Kidney capillary endothelial cell (primary cell): ENCODE data around the gene LPGAT1.
"Not testable (repeated sequence)": the region's sequence is repeated elsewhere in the genome, so short reads cannot be mapped to it uniquely, and the experiment has no call there.

Experiments
- DNase-seq: peaks from one replicate; pipeline ENCODE4 v3.0.0-alpha.2; 2018; ENCODE audit warnings: low spot score

The LPGAT1 gene

DNA sequence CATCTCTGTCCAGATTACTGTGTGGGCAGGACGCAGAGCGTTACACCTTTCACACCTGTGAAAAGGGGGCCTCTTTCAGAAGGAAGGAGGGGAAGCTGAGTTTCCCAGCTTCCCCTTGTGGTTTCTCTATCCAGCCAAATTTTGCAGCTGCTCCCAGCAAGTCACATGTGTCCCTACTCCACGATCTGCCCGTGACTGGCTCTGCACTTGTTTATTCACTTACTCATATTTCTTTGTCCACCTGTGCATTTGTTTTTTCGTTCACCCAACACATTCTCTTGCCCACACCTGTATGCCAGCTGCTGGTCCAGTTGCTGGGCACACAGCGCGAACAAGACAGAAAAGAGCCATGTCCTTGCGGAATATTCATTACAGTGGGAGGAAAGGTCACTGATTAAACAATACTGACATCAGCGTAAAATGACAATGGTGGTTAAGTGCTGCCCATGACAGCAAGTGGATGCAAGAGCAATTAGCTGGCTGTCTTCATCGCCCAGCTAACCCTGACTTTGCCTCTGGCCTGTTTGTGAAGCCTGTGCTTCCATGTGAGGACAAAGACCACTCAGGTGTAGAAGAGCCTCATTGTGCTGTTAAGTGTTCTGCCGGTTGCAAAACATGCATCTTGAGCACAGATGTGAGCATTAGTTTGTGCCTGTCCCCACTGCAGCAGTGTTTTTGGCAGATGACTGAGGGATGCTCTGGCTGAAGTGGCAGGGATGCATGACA lies 126.6 kb downstream of the LPGAT1 start:
- DNase-seq: no peak

DNA sequence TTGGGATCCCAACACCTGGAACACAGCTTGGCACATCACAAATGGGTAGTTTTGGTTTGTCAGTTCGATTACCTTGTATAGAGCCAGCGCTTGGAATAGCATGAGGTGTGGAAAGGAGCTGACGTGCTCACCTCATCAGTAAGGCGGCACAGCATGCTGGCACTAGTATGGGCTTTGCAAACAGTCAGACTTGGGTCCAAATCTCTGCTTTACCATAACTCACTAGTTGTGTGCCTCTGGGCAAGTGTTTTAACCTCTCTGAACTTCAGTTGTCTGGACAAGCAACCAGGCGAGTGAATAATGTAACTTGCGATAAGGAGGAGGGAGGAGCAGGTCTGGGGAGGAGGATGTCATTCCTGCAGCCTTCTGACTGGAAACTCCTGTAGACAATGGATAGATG lies 128.8 kb downstream of the LPGAT1 start:
- no peak for DNase-seq

GRCh38 chr1:211699059-211699458 lies 131.5 kb downstream of the LPGAT1 start:
- no peak for DNase-seq

DNA sequence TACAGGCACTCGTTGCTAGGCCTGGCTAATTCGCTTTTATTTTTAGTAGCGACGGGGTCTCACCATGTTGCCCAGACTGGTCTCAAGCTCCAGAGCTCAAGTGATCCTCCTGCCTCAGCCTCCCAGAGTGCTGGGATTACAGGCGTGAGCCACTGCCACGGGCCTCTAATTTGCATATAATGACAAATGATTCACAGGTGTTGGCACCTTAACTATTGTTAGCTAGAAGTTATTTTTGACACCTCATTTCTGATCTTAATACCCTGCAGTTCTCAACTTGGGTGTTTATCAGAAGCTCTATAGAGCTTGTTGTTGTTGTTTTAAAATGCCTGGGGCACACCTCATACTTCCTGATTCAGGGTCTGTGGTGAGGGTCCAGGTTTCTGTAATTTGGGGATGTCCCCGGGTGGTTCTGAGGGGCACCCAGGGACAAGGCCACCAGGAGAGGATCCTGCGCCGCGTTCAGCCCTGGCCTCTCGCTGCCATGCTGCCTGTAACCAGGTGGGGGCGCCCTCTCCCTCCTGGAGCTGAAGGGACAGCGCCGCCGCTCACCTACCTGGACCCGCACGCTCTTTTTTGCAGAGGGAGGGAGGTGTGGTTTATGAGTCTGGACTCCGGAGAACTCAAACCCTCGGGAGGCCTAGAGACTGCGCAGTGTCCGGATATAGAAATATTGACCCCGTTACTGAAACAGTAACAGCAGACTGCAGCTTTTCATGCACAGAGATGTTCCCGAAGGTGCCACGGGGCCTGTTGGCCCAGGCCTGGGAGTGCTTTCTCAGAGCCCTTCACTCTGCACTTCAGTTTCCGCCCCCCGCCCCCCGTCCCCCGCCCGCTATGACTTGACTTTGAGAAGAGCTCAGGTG lies 132.2 kb downstream of the LPGAT1 start:
- peak; percentile 48 for DNase-seq

DNA sequence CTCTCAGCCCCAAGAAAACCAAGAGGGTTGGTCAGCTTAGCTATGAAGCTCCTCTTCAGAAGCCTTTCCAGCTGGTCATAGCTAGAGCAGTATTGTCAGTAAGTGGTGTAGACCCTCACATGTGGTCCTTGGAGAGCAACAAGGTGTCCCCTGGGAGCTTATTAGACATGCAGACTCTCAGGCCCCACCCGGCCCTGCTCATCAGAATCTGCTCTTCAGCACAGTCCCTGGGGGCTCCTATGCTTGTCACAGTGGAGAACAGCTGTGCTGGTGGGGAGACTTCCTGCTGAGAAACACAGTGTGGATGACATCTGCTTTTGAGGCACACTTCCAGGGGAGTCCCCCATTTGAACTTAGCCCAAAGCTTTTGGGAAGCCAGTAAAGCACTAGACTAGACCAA lies 133.2 kb downstream of the LPGAT1 start:
- DNase-seq: no peak

- no peak for DNase-seq
Observed at GRCh38 chr1:211695135-211695816, 135.3 kb downstream of the LPGAT1 start.

DNA sequence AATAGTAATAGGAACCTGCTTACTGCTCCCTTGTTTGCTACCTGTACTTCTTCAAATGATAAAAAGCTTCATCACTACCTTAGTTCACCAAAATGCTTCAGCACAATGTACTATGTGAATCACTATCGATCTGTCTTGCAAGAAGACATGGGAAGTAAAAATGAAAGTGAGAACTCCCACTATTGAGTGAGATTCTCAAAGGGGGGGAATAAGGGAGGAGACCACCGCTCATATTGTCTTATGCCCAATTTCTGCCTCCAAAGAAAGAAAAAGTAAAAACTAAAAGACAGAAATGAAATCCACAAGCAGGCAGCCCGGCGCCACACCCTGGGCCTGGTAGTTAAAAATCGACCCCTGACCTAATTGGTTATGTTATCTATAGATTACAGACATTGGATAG lies 136.7 kb downstream of the LPGAT1 start:
- not testable (repeated sequence) for DNase-seq
